GM21723 (cell line): ENCODE results near the gene SHISA8.

Experiments used
- ATAC-seq: cut with Tn5 transposase; IDR thresholded peaks from one replicate; pipeline ENCODE4 v1.9.1; 2021; ENCODE audit warnings: mild to moderate bottlenecking, moderate library complexity; ENCODE audit not compliant: unreplicated experiment

The SHISA8 gene

DNA sequence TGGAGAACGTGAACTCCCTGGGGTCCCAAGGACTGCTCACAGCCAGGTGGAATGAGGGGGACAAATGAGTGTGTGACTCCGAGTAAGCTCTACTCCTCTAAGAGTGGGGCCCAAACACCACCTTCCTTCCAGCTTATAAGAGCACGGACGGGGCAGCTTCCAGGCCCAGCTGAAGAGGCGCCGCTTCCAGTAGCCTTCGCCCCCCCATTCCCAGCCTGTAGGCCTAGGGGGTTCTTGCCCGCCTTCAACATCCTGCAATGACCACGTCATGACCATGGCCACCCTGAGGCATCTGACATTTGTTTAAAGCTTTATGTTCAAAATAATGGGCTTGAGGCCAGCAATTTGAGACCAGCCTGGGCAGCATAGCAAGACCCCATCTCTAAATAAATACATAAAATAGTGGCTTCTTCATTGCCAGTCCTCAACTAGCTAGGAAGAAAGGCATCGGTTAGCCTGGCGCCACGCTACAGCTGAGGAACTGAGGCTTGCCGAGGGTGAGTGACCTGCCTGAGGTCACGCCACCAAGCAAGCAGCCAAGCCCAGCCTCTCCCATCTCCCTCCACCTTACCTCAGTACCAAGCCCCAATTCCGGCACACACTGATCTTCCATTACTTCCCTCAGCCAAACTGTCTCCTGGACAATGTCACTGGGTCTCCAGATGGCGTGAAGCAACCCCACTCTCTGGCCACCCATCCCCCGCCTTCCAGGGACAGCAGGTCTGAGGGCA is 19.6 kb upstream of the SHISA8 start:
- ATAC-seq, result no peak

DNA sequence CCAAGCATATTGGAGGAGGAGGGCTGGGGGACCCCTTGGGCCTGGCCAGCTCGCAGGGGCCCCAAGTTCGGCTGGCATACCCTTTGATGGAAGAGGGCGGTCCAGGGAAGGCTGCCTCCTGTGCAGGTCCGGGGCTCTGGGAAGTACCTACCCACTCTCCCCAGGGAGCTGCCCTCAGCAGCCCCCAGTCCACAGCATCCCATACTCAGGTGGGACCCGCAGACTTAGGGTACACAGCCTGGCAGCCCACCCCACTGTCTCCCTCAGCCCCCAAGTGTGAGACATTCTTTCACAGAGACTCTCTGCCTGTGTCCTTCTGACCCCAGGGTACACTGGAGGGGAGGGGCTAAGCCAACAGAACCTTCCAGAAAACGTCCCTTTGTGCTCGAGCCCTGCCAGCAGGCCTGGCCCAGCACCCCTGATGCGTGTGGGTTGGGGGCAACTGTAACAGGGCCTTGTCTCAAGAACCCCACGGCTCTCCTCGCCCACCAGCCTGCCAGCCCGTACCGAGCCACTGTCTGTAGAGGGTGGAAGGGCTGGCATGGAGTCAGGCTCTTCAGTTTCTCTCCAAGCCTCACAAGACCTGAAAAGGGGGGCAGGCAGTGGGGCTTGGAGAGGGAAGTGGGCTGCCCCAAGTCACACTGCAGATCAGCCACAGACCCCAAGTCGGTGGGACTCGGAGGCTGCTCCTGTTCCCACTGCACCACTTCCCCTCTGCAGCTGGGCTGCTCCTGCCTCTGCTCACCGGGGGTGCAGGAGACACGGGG is 18.7 kb upstream of the SHISA8 start:
- no peak for ATAC-seq

- ATAC-seq, result no peak
These were observed 17.5 kb upstream of the SHISA8 start for GRCh38 chr22:41932353-41932752.

- ATAC-seq, result no peak
These were observed 16.9 kb upstream of the SHISA8 start for GRCh38 chr22:41931701-41932269.

DNA sequence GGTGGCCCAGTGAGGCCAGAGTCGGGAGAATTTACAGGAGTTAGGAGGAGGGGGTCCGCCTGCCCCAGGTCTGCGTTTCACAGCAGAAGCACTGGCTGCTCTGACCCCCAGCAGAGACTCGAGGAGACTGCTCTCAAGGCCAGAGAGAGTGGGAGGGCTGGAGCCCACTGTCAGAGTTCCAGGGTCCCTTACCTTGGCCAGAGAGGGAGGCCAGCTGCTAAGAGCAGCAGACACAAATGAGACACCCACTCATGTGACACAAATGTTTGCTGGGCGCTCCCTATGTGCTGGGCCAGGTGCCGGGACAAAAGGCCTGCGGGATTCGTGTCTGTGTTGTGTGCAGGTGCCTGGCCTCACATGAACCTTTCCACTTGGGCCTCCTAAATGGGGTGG is 14.5 kb upstream of the SHISA8 start:
- ATAC-seq, result no peak

DNA sequence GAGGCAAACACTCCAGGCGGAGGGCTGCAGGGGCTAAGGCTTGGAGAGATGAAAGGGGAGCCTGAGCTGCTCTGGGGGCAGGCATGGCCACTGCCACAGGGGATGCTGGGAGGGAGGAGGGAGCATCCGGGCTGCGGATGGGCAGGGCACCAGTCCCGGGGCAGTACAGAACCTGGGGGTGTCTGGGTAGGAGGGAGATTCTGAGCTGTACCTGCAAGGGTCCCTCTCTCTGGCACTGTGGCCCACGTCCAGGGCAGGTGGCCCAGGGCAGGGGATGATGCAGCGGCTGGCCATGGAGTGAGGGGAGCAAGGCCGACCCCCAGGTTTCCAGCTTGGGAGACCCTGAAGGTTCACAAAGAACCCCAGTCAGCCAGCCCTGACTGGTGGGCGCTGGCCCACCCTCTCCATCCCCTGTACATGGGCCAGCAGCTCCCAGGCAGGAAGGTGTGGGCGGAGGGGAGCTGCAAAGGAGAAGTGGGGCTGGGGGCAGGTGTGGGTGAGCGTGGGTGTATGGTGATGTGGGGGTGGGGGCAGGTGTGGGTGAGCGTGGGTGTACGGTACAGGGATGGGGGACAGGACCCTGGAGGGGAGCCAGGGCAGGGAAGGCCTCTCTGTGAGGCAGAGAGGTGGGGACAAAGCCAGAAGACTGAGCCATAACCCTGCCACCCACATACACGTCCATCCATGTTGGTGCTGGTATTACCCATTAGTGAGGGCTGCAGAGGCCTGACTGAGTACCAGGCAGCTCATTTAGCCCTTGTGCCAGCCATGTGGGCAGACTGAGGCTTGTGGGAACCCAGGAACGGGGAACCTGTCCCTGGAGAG is 13.9 kb upstream of the SHISA8 start:
- no peak for ATAC-seq

DNA sequence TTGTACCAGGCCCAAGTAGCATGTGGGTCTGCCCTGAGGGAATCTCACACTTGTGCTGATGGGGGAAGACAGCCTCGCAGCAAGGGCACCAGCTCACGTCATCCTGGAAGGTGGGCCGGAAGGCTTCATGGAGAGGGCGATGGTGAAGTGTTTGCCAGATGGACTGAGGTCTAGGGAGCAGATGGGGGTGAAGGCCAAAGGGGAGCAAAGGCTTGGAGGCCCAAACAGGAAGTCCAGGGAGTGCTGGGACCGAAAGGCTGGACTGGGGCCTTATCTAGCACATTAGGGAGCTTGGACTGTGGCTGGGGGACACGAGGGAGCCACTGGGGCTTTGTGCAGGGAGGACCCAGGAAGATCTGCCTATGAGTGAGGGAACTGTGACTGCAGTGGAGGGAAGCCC is 12.9 kb upstream of the SHISA8 start:
- ATAC-seq, result no peak

GRCh38 chr22:41925783-41926460 is 11.0 kb upstream of the SHISA8 start:
- peak; percentile 35 for ATAC-seq

GRCh38 chr22:41923595-41924276 is 8.9 kb upstream of the SHISA8 start:
- ATAC-seq, result no peak

DNA sequence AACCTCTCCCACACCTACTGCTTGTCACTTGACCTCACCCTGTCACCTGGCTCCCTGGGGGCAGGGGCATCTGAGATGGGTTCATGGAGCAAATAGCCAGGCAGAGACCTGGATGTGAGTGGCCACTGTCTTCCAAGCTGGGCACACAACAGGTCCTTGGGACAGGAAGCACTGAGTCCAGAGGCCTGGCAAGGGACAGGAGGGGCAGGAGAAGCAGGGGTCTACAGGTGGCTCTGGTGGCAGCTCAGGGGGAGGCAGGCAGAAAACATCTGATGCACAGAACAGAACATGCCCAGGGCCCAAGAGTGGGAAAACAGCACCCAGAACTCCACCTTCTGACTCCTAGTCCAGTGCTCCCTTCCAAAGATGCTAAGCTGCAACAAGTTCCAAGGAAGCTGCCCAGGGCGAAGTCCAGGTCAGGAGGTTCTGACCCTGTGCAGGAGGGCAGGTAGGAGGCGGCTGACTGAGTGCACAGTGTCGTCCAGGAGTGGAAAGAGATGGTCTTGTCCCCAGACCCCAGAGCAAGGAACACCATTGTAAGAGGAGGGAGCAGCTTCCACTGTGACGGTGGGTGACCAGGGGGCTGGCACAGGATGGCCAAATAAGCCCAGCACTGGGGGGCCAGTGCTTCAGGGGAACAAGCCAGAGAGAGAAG is 8.2 kb upstream of the SHISA8 start:
- no peak for ATAC-seq

- ATAC-seq, result no peak
These were observed 7.5 kb upstream of the SHISA8 start for GRCh38 chr22:41922328-41922727.

DNA sequence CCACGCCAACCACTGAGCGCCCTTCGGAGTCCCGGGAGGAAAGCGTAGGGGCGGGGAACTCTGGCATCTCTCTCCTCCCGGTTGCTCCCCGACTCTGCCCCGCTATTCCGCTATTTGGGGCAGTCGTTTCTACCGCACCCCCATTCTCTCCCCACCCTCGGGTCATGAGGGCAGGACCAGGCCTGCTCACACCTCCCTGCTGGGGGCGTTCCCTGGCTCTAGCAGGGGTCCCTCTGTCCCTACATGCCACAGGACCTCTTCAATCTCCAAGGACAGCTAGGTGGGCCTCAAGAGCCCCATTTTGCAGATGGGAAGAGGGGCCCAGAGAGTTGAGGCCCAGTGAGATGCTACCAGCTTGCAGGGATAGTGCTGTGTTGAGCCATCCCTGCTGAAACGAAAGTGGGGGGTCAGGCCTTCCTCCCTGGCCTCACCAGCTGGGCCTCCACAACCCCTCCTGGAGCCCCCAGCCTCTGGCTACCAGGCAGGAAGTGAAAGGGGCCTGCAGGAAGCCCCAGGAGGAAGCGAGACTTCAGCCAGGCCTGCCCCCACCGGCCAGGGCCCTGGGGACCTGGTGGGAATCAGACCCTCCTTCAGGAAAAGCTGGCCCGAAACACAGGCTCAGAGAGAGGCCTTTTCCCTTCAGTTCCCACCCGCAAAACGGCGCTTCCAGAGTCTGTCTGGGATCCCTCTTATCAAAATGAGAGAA is 5.5 kb upstream of the SHISA8 start:
- ATAC-seq, result peak; percentile 21

- peak; percentile 51 for ATAC-seq
These were observed 4.7 kb upstream of the SHISA8 start for GRCh38 chr22:41919357-41920224.

DNA sequence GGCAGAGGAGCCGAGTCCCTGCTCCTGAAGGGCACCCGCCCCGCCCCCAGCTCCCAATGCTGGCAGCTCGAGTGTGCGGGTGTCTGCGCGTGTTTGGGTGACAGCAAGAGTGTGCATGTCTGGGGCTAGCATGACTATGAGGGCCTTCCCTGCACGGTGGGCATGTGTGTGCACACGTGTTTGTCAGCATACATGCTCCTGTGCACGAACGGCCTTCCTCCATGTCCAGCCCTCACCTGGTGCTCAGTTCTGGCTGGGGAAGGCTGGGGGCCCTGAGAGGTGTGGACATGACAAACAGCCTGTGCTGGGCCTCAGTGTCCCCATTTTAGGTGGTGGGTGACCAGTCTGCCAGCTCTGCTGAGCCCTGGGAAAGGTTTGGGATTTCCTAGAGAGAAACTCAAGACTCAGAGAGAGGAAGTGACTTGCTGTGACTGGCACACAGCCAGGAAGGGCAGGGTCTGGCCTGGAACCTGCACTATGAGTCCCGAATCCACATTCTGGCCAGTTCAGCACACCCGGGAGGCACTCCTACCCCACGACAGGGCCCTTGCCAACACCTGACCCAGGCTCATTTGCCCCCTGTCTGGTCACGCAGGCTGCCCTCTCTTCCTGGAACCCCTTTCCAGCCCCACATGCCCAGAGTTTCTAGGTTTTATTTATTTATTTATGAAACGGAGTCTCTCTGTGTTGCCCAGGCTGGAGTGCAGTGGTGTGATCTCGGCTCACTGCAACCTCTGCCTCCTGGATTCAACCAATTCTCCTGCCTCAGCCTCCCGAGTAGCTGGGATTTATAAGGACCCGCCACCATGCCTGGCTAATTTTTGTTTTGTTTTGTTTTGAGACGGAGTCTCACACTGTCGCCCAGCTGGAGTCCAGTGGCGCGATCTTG is 3.3 kb upstream of the SHISA8 start:
- ATAC-seq, result no peak

- ATAC-seq, result no peak
These were observed 2.6 kb upstream of the SHISA8 start for GRCh38 chr22:41917375-41917902.

- ATAC-seq, result no peak
These were observed 2.0 kb upstream of the SHISA8 start for GRCh38 chr22:41916745-41917358.
